ENCODE data around the gene BLVRA. TPM values are rescaled to one million over a fixed set of nuclear protein-coding genes. Genes with fewer than 3 reads are reported as not detected.

Gene BLVRA
- total RNA-seq, 1 donor from 2014 or later: 10.2 TPM

GRCh38 chr7:43851805-43852204 lies 93.3 kb downstream of the BLVRA start:
- ChIA-PET CTCF (interaction anchor here (0.6 kb wide), 1 partner anchor 98 kb away, joined by 4 read pairs; no protein-coding TSS in a partner anchor), POLR2A (interaction anchor here (1.3 kb wide), 1 partner anchor 18 kb away, joined by 3 read pairs; the partner anchor contains the start of gene MRPS24)
- TF ChIP-seq CTCF (IDR thresholded peaks at IDR 0.05): no peak
- ATAC-seq (ENCODE audit: low read depth) (no peak), DNase-seq (no peak)
- no peak overlapping the region for H3K27ac Mint-ChIP-seq
- H3K4me1 Mint-ChIP-seq: no peaks in the 10 kb centered on the region
- no peaks in the 10 kb centered on the region for H3K9me3 Mint-ChIP-seq
- intact Hi-C loops (cut with micrococcal nuclease): no loop called here
- H3K27me3 Mint-ChIP-seq: no peaks in the 10 kb centered on the region
- no peaks in the 10 kb centered on the region for H3K36me3 Mint-ChIP-seq (ENCODE audit: low read depth)
- H3K4me3 Mint-ChIP-seq: no peak overlapping the region

DNA sequence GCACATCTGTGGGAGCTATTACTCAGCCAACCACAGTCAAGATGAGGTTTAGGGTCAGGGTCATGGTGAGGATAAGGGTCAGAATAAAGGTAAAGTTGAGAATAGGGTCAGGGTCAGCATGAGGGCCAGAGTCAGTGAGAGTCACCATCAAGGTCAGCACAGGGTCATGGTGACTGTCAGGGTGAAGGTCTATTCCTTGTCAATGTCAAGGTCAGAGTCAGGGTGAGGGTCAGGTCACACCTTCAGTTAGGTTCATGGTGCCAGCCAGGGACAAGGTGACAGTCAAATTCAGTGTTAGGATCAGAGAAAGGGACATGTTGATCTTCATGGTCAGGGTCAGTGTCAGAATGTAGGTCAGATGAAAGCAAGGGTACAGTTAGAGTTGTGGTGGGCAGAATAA lies 96.7 kb downstream of the BLVRA start:
- ChIA-PET POLR2A (no interaction called here), CTCF (no interaction called here)
- Mint-ChIP-seq H3K4me3 (no peak overlapping the region), H3K4me1 (no peaks in the 10 kb centered on the region), H3K9me3 (no peaks in the 10 kb centered on the region), H3K27me3 (no peaks in the 10 kb centered on the region), H3K27ac (no peak overlapping the region), H3K36me3 (ENCODE audit: low read depth) (no peaks in the 10 kb centered on the region)
- no peak for DNase-seq
- TF ChIP-seq CTCF (IDR thresholded peaks at IDR 0.05): no peak
- ATAC-seq (ENCODE audit: low read depth): no peak
- intact Hi-C loops (cut with micrococcal nuclease): no loop called here

- no peak for TF ChIP-seq CTCF (IDR thresholded peaks at IDR 0.05)
- ATAC-seq (ENCODE audit: low read depth): no peak
- POLR2A ChIA-PET: no interaction called here
- Mint-ChIP-seq H3K27me3 (no peaks in the 10 kb centered on the region), H3K4me3 (no peak overlapping the region), H3K4me1 (no peaks in the 10 kb centered on the region), H3K36me3 (ENCODE audit: low read depth) (no peaks in the 10 kb centered on the region), H3K27ac (no peak overlapping the region), H3K9me3 (no peaks in the 10 kb centered on the region)
- intact Hi-C loops (cut with micrococcal nuclease): no loop called here
- CTCF ChIA-PET: no interaction called here
- no peak for DNase-seq
These were observed 97.8 kb downstream of the BLVRA start for GRCh38 chr7:43856316-43856715.

Other genes starting within 250 kb of the BLVRA start
- gene STK17A, start 175.6 kb upstream of the BLVRA start, total RNA-seq: 67.1 and 68.6 TPM in 2 replicates
- 49.2 and 56.9 TPM in 2 replicates for gene COA1, start 29.2 kb upstream of the BLVRA start, total RNA-seq
- gene MRPS24, start 110.8 kb downstream of the BLVRA start, total RNA-seq: 73.1 and 78.1 TPM in 2 replicates
- 21.6 and 23.3 TPM in 2 replicates for gene URGCP, start 147.9 kb downstream of the BLVRA start, total RNA-seq
- gene UBE2D4, start 167.8 kb downstream of the BLVRA start, total RNA-seq: 18.9 and 19.6 TPM in 2 replicates
- gene SPDYE1, start 239.2 kb downstream of the BLVRA start, total RNA-seq: not detected in 2 replicates